ENCODE results near the gene IFFO2.

DNA sequence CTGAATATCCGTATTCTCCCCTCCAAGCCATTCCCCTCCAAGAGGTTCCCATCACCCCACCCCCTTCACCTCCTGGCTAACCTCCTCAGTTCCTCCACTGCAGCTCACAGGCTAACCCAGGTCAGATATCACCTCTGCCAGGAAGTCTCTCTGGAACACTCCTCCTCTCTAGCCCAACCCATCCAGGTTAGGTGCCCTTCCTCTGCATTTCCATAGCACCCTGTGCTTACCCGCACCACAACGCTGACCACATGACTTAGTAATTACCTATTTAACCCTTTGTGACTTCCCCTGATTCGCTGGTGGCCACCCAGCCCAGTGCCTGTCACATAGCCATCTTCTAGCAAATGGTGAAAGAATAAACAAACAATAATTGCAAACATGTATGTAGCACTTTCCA is 49.5 kb upstream of the IFFO2 start:
- TF ChIP-seq, protein P1, sequence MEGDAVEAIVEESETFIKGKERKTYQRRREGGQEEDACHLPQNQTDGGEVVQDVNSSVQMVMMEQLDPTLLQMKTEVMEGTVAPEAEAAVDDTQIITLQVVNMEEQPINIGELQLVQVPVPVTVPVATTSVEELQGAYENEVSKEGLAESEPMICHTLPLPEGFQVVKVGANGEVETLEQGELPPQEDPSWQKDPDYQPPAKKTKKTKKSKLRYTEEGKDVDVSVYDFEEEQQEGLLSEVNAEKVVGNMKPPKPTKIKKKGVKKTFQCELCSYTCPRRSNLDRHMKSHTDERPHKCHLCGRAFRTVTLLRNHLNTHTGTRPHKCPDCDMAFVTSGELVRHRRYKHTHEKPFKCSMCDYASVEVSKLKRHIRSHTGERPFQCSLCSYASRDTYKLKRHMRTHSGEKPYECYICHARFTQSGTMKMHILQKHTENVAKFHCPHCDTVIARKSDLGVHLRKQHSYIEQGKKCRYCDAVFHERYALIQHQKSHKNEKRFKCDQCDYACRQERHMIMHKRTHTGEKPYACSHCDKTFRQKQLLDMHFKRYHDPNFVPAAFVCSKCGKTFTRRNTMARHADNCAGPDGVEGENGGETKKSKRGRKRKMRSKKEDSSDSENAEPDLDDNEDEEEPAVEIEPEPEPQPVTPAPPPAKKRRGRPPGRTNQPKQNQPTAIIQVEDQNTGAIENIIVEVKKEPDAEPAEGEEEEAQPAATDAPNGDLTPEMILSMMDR (IDR thresholded peaks at IDR 0.05), result no peak
- TF ChIP-seq EZH2 (IDR thresholded peaks at IDR 0.05; ENCODE audit: borderline replicate concordance, insufficient read depth, low read depth, low read length, poor library complexity, severe bottlenecking), result no peak
